GM18502 (cell line): ENCODE results near the gene INPP1.
A peak's percentile ranks its signal among the peaks of the same experiment; 100 is the strongest.
"Not testable (repeated sequence)": the region's sequence is repeated elsewhere in the genome, so short reads cannot be mapped to it uniquely, and the experiment has no call there.

Experiments used
- ATAC-seq: cut with Tn5 transposase; IDR thresholded peaks from one replicate; pipeline ENCODE4 v1.9.1; 2021; ENCODE audit warnings: mild to moderate bottlenecking; ENCODE audit not compliant: unreplicated experiment, poor library complexity

The INPP1 gene

GRCh38 chr2:190358655-190359448, 15.5 kb downstream of the INPP1 start:
- not testable (repeated sequence) for ATAC-seq

- no peak for ATAC-seq
These were observed 17.2 kb downstream of the INPP1 start for GRCh38 chr2:190360561-190360960.

- ATAC-seq, result no peak
These were observed 17.6 kb downstream of the INPP1 start for GRCh38 chr2:190360965-190361364.

GRCh38 chr2:190361572-190361971, 18.2 kb downstream of the INPP1 start:
- no peak for ATAC-seq

GRCh38 chr2:190362894-190363293, 19.5 kb downstream of the INPP1 start:
- no peak for ATAC-seq

- no peak for ATAC-seq
These were observed 22.3 kb downstream of the INPP1 start for GRCh38 chr2:190365499-190366204.

- no peak for ATAC-seq
These were observed 22.9 kb downstream of the INPP1 start for GRCh38 chr2:190366248-190366753.

- ATAC-seq, result no peak
These were observed 23.7 kb downstream of the INPP1 start for GRCh38 chr2:190367091-190367490.

- no peak for ATAC-seq
These were observed 26.2 kb downstream of the INPP1 start for GRCh38 chr2:190369635-190370034.

GRCh38 chr2:190376083-190376482, 32.7 kb downstream of the INPP1 start:
- no peak for ATAC-seq

GRCh38 chr2:190376591-190377245, 33.3 kb downstream of the INPP1 start:
- no peak for ATAC-seq

- no peak for ATAC-seq
These were observed 35.5 kb downstream of the INPP1 start for GRCh38 chr2:190378880-190379237.

- no peak for ATAC-seq
These were observed 36.0 kb downstream of the INPP1 start for GRCh38 chr2:190379249-190379964.

- no peak for ATAC-seq
These were observed 37.6 kb downstream of the INPP1 start for GRCh38 chr2:190380962-190381412.

- ATAC-seq, result peak; percentile 94
These were observed 39.5 kb downstream of the INPP1 start for GRCh38 chr2:190382851-190383250.

GRCh38 chr2:190387422-190387821, 44.0 kb downstream of the INPP1 start:
- no peak for ATAC-seq

GRCh38 chr2:190396271-190396670, 52.9 kb downstream of the INPP1 start:
- no peak for ATAC-seq

- ATAC-seq, result no peak
These were observed 59.7 kb downstream of the INPP1 start for GRCh38 chr2:190402986-190403603.

- no peak for ATAC-seq
These were observed 61.1 kb downstream of the INPP1 start for GRCh38 chr2:190404487-190404886.

- no peak for ATAC-seq
These were observed 61.7 kb downstream of the INPP1 start for GRCh38 chr2:190405070-190405469.
